WTC11 (cell line): ENCODE measurements around the gene SEMA3D. TPM values are rescaled to one million over a fixed set of nuclear protein-coding genes. Genes with fewer than 3 reads are reported as not detected.

ENCODE experiments used
- ATAC-seq: fragments of 200-7000 bp; cut with Tn5 transposase; 2 replicates; pipeline ENCODE4 v1.10.0; 2021; ENCODE audit warnings: mild to moderate bottlenecking, moderate library complexity
- Bru-seq: library from RNA; stranded (reverse); fragments of 400-500 nt; gene quantifications from one replicate; lab custom pipeline; 2021; lab: Mats Ljungman, UMichigan
- CTCF ChIA-PET: fragments of 300-600 bp; sonication (Branson Sonifier 250); formaldehyde crosslinking; loops from one replicate; lab custom pipeline; 2021; ENCODE audit warnings: antibody characterized with exemption; lab: Charles Lee
- POLR2A ChIA-PET: fragments of 350-600 bp; sonication (Branson Sonifier 250); formaldehyde crosslinking; loops from one replicate; lab custom pipeline; 2021; ENCODE audit warnings: antibody characterized with exemption; lab: Charles Lee
- DNase-seq: peaks from one replicate; pipeline ENCODE4 v3.0.0; 2021; ENCODE audit warnings: low spot score
- H3K27ac Mint-ChIP-seq: 2 replicates; pipeline ENCODE4 v1.8.0; 2021; ENCODE audit warnings: mixed read lengths
- H3K27me3 Mint-ChIP-seq: 2 replicates; pipeline ENCODE4 v1.8.0; 2021; ENCODE audit warnings: low read depth, mild to moderate bottlenecking, moderate library complexity, mixed read lengths
- H3K36me3 Mint-ChIP-seq: 2 replicates; pipeline ENCODE4 v1.8.0; 2021; ENCODE audit warnings: mixed read lengths
- H3K4me1 Mint-ChIP-seq: 2 replicates; pipeline ENCODE4 v1.8.0; 2022; ENCODE audit warnings: mixed read lengths
- H3K4me3 Mint-ChIP-seq: 2 replicates; pipeline ENCODE4 v1.8.0; 2021; ENCODE audit warnings: mild to moderate bottlenecking, moderate library complexity, mixed read lengths
- H3K9me3 Mint-ChIP-seq: 2 replicates; pipeline ENCODE4 v1.8.0; 2021; ENCODE audit warnings: mixed read lengths
- CBFB ChIP-seq: sonication (generic); formaldehyde crosslinking; IDR thresholded peaks from 2 replicates; pipeline ENCODE4 v1.8.1; 2022; ENCODE audit warnings: mild to moderate bottlenecking, low read depth, missing genetic modification reagents
- CREM ChIP-seq: sonication (generic); formaldehyde crosslinking; IDR thresholded peaks from 2 replicates; pipeline ENCODE4 v1.8.1; 2022; ENCODE audit warnings: mild to moderate bottlenecking, missing genetic modification reagents, moderate library complexity
- EMX1 ChIP-seq: fragments of 250-450 bp; sonication (Bioruptor Pico); IDR thresholded peaks from 2 replicates; pipeline ENCODE4 v1.8.0; 2021; ENCODE audit warnings: mild to moderate bottlenecking
- ESRRA ChIP-seq: sonication (generic); formaldehyde crosslinking; IDR thresholded peaks from 2 replicates; pipeline ENCODE4 v1.8.1; 2022; ENCODE audit warnings: mild to moderate bottlenecking, missing genetic modification reagents, borderline replicate concordance
- FOXJ3 ChIP-seq: sonication (generic); formaldehyde crosslinking; IDR thresholded peaks from 2 replicates; pipeline ENCODE4 v1.9.0; 2021; ENCODE audit warnings: missing genetic modification reagents, mild to moderate bottlenecking, borderline replicate concordance
- FOXP1 ChIP-seq: sonication (generic); formaldehyde crosslinking; IDR thresholded peaks from 2 replicates; pipeline ENCODE4 v1.8.0; 2022; ENCODE audit warnings: missing genetic modification reagents, mild to moderate bottlenecking, moderate library complexity, borderline replicate concordance
- JUN ChIP-seq: sonication (generic); formaldehyde crosslinking; IDR thresholded peaks from 2 replicates; pipeline ENCODE4 v1.8.0; 2023; ENCODE audit warnings: mild to moderate bottlenecking, missing genetic modification reagents
- KAT7 ChIP-seq: sonication (generic); formaldehyde crosslinking; IDR thresholded peaks from 2 replicates; pipeline ENCODE4 v1.8.1; 2023; ENCODE audit warnings: missing genetic modification reagents, mild to moderate bottlenecking, borderline replicate concordance
- NR2C2 ChIP-seq: sonication (generic); formaldehyde crosslinking; IDR thresholded peaks from 2 replicates; pipeline ENCODE4 v1.8.0; 2022; ENCODE audit warnings: mild to moderate bottlenecking, missing genetic modification reagents
- NR3C1 ChIP-seq: sonication (generic); formaldehyde crosslinking; conservative IDR thresholded peaks from 2 replicates; pipeline ENCODE4 v1.8.1; 2023; ENCODE audit warnings: low read depth, mild to moderate bottlenecking, missing genetic modification reagents
- PRRX2 ChIP-seq: fragments of 250-450 bp; sonication (Bioruptor Pico); IDR thresholded peaks from 2 replicates; pipeline ENCODE4 v1.8.0; 2021; ENCODE audit warnings: mild to moderate bottlenecking
- RELA ChIP-seq: sonication (generic); formaldehyde crosslinking; IDR thresholded peaks from 2 replicates; pipeline ENCODE4 v1.8.1; 2022; ENCODE audit warnings: missing genetic modification reagents, mild to moderate bottlenecking, borderline replicate concordance
- RORB ChIP-seq: fragments of 250-450 bp; sonication (Bioruptor Pico); IDR thresholded peaks from 2 replicates; pipeline ENCODE4 v1.9.0; 2021; ENCODE audit warnings: mild to moderate bottlenecking
- SMAD4 ChIP-seq: sonication (generic); formaldehyde crosslinking; IDR thresholded peaks from 2 replicates; pipeline ENCODE4 v1.8.0; 2022; ENCODE audit warnings: mild to moderate bottlenecking, missing genetic modification reagents
- SP1 ChIP-seq: sonication (generic); formaldehyde crosslinking; conservative IDR thresholded peaks from 2 replicates; pipeline ENCODE4 v1.8.1; 2022; ENCODE audit warnings: missing genetic modification reagents
- TEAD1 ChIP-seq: sonication (generic); formaldehyde crosslinking; IDR thresholded peaks from 2 replicates; pipeline ENCODE4 v1.8.0; 2022; ENCODE audit warnings: mild to moderate bottlenecking, missing genetic modification reagents
- ZNF138 ChIP-seq: sonication (generic); formaldehyde crosslinking; conservative IDR thresholded peaks from 2 replicates; pipeline ENCODE4 v1.8.1; 2022; ENCODE audit warnings: mild to moderate bottlenecking, moderate library complexity, missing genetic modification reagents
- ZNF232 ChIP-seq: sonication (generic); formaldehyde crosslinking; IDR thresholded peaks from 2 replicates; pipeline ENCODE4 v1.8.0; 2022; ENCODE audit warnings: mild to moderate bottlenecking, missing genetic modification reagents
- ZNF671 ChIP-seq: fragments of 250-450 bp; sonication (Bioruptor Pico); IDR thresholded peaks from 2 replicates; pipeline ENCODE4 v1.8.0; 2021; ENCODE audit warnings: mild to moderate bottlenecking
- long read RNA-seq, 3 experiments: library from RNA in 1 of 3; library from capped mRNA in 1 of 3; library from polyadenylated mRNA in 1 of 3; unstranded in 2 of 3; stranded (forward) in 1 of 3; transcript quantifications; one replicate each; pipeline ENCODE4 v2.0.0, GENCODE V29; 2021
- total RNA-seq: library from RNA; stranded (reverse); gene quantifications from 3 replicates; pipeline ENCODE4 v1.2.3, GENCODE V29; 2021
- TF ChIP-seq, protein P1 (sequence below): sonication (generic); formaldehyde crosslinking; IDR thresholded peaks from 2 replicates; pipeline ENCODE4 v1.8.1; 2023; ENCODE audit warnings: mild to moderate bottlenecking, missing genetic modification reagents, borderline replicate concordance
- TF ChIP-seq, protein P2 (sequence below): sonication (generic); formaldehyde crosslinking; IDR thresholded peaks from 2 replicates; pipeline ENCODE4 v1.8.1; 2023; ENCODE audit warnings: mild to moderate bottlenecking, moderate library complexity, missing genetic modification reagents
- TF ChIP-seq, protein P3 (sequence below): sonication (generic); formaldehyde crosslinking; IDR thresholded peaks from 2 replicates; pipeline ENCODE4 v1.8.0; 2023; ENCODE audit warnings: mild to moderate bottlenecking, missing genetic modification reagents
- TF ChIP-seq, protein P4 (sequence below): sonication (generic); formaldehyde crosslinking; IDR thresholded peaks from 2 replicates; pipeline ENCODE4 v1.8.0; 2022; ENCODE audit warnings: mild to moderate bottlenecking, missing genetic modification reagents
- TF ChIP-seq, protein P5 (sequence below): sonication (generic); formaldehyde crosslinking; IDR thresholded peaks from 2 replicates; pipeline ENCODE4 v1.8.1; 2023; ENCODE audit warnings: mild to moderate bottlenecking, missing genetic modification reagents
- TF ChIP-seq, protein P6 (sequence below): fragments of 200-600 bp; IDR thresholded peaks from 2 replicates; pipeline ENCODE4 v1.8.0; 2022; ENCODE audit warnings: antibody characterized with exemption

The SEMA3D gene
- total RNA-seq = 2.2 to 3.8 TPM (median 2.9 TPM) in 3 replicates
- percentile 38 among the genes with signal in this experiment for Bru-seq, nascent RNA
- long read RNA-seq, experiment 1, partial matches to known transcripts = 4 of 11 reads
- long read RNA-seq, experiment 1, other reads (novel, unspliced or antisense) = 7 of 11 reads
- long read RNA-seq, experiment 2, partial matches to known transcripts = 0 of 3 reads
- long read RNA-seq, experiment 2, other reads (novel, unspliced or antisense) = 3 of 3 reads
- long read RNA-seq, experiment 3, partial matches to known transcripts = 0 of 1 reads
- long read RNA-seq, experiment 3, other reads (novel, unspliced or antisense) = 1 of 1 reads

DNA sequence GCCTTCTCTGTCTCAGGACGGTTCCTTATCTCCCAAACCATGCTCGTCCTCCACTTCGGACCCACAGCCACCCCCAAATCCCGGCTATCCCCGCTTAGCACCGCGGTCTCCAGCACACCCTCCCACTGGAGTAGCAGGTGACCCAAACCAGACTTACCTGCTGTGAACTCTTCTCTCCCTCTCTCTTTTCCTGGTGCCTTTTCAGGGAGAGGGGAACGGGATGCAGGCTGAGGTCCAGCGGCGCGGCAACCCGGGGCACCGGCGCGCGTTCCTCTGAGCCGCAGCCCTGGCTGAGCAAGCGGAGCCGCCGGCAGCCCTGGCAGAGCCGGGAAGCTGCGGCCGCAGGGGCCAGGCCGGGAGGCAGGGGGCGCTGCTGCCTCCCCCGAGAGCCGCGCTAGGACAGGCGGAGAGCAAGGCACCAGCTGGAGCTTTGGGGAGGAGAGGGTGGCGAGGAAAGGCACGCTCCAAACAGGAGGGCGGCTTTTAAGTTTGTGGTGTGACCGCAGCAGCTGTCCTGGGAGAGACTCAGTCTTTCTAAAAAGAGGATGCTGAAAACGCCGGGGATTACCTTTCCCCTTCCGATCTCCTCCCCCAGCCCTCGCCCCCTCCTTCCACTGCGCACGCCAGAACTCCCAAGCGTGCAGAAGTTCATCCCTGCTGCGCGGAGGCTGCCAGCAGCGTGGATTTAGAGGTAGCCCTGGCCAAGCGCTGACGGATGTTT is at the start of gene SEMA3D:
Gene SEMA3D, minus strand, starts transcription at position 536 of the 721 bp plus-strand sequence. CDS start 65,165 bp downstream, outside the sequence.
- ATAC-seq (peak; percentile 90), DNase-seq (peak; percentile 87)
- CTCF ChIA-PET = interaction anchor here (0.6 to 2.5 kb wide), 15 partner anchors 10 to 1186 kb away, joined by 3 to 20 read pairs (median 3); no protein-coding TSS in a partner anchor
- peak within 1 kb of the TSS; percentile 87 for H3K4me3 Mint-ChIP-seq
- H3K36me3 Mint-ChIP-seq = no peaks in the 10 kb centered on the region
- peaks cover 19% of the 10 kb centered on the region for H3K4me1 Mint-ChIP-seq
- H3K9me3 Mint-ChIP-seq = no peaks in the 10 kb centered on the region
- H3K27ac Mint-ChIP-seq = no peak within 1 kb of the TSS
- POLR2A ChIA-PET = no interaction called here
- peaks cover 46% of the 10 kb centered on the region for H3K27me3 Mint-ChIP-seq
- TF ChIP-seq TEAD1 (CRISPR knock-in tag) (peak; percentile 78; the same call in 1 of the 2 replicates), ZNF138 (peak; percentile 69; the same call in 1 of the 2 replicates), PRRX2 (CRISPR knock-in tag) (no peak), NR3C1 (CRISPR knock-in tag) (0 out of 2 replicates have a peak, but pooled peaks have one; percentile 10), KAT7 (0 out of 2 replicates have a peak, but pooled peaks have one; percentile 65), EMX1 (CRISPR knock-in tag) (no peak), RELA (CRISPR knock-in tag) (0 out of 2 replicates have a peak, but pooled peaks have one; percentile 68), FOXP1 (CRISPR knock-in tag) (peak; percentile 61; the same call in 1 of the 2 replicates), JUN (CRISPR knock-in tag) (no peak), RORB (CRISPR knock-in tag) (no peak), FOXJ3 (CRISPR knock-in tag) (no peak), SMAD4 (CRISPR knock-in tag) (no peak), CBFB (CRISPR knock-in tag) (no peak), ESRRA (CRISPR knock-in tag) (no peak), NR2C2 (CRISPR knock-in tag) (no peak), CREM (CRISPR knock-in tag) (0 out of 2 replicates have a peak, but pooled peaks have one; percentile 40), ZNF232 (CRISPR knock-in tag) (peak; percentile 71; the same call in 1 of the 2 replicates), SP1 (CRISPR knock-in tag) (peak; percentile 41; the same call in 1 of the 2 replicates), ZNF671 (CRISPR knock-in tag) (no peak)
- TF ChIP-seq, protein P1, sequence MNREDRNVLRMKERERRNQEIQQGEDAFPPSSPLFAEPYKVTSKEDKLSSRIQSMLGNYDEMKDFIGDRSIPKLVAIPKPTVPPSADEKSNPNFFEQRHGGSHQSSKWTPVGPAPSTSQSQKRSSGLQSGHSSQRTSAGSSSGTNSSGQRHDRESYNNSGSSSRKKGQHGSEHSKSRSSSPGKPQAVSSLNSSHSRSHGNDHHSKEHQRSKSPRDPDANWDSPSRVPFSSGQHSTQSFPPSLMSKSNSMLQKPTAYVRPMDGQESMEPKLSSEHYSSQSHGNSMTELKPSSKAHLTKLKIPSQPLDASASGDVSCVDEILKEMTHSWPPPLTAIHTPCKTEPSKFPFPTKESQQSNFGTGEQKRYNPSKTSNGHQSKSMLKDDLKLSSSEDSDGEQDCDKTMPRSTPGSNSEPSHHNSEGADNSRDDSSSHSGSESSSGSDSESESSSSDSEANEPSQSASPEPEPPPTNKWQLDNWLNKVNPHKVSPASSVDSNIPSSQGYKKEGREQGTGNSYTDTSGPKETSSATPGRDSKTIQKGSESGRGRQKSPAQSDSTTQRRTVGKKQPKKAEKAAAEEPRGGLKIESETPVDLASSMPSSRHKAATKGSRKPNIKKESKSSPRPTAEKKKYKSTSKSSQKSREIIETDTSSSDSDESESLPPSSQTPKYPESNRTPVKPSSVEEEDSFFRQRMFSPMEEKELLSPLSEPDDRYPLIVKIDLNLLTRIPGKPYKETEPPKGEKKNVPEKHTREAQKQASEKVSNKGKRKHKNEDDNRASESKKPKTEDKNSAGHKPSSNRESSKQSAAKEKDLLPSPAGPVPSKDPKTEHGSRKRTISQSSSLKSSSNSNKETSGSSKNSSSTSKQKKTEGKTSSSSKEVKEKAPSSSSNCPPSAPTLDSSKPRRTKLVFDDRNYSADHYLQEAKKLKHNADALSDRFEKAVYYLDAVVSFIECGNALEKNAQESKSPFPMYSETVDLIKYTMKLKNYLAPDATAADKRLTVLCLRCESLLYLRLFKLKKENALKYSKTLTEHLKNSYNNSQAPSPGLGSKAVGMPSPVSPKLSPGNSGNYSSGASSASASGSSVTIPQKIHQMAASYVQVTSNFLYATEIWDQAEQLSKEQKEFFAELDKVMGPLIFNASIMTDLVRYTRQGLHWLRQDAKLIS (CRISPR knock-in tag) = no peak
- TF ChIP-seq, protein P2, sequence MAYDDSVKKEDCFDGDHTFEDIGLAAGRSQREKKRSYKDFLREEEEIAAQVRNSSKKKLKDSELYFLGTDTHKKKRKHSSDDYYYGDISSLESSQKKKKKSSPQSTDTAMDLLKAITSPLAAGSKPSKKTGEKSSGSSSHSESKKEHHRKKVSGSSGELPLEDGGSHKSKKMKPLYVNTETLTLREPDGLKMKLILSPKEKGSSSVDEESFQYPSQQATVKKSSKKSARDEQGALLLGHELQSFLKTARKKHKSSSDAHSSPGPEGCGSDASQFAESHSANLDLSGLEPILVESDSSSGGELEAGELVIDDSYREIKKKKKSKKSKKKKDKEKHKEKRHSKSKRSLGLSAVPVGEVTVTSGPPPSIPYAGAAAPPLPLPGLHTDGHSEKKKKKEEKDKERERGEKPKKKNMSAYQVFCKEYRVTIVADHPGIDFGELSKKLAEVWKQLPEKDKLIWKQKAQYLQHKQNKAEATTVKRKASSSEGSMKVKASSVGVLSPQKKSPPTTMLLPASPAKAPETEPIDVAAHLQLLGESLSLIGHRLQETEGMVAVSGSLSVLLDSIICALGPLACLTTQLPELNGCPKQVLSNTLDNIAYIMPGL (CRISPR knock-in tag) = peak; percentile 99
- TF ChIP-seq, protein P3, sequence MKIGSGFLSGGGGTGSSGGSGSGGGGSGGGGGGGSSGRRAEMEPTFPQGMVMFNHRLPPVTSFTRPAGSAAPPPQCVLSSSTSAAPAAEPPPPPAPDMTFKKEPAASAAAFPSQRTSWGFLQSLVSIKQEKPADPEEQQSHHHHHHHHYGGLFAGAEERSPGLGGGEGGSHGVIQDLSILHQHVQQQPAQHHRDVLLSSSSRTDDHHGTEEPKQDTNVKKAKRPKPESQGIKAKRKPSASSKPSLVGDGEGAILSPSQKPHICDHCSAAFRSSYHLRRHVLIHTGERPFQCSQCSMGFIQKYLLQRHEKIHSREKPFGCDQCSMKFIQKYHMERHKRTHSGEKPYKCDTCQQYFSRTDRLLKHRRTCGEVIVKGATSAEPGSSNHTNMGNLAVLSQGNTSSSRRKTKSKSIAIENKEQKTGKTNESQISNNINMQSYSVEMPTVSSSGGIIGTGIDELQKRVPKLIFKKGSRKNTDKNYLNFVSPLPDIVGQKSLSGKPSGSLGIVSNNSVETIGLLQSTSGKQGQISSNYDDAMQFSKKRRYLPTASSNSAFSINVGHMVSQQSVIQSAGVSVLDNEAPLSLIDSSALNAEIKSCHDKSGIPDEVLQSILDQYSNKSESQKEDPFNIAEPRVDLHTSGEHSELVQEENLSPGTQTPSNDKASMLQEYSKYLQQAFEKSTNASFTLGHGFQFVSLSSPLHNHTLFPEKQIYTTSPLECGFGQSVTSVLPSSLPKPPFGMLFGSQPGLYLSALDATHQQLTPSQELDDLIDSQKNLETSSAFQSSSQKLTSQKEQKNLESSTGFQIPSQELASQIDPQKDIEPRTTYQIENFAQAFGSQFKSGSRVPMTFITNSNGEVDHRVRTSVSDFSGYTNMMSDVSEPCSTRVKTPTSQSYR (CRISPR knock-in tag) = no peak
- TF ChIP-seq, protein P4, sequence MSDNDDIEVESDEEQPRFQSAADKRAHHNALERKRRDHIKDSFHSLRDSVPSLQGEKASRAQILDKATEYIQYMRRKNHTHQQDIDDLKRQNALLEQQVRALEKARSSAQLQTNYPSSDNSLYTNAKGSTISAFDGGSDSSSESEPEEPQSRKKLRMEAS = peak; percentile 55; the same call in 1 of the 2 replicates
- TF ChIP-seq, protein P5, sequence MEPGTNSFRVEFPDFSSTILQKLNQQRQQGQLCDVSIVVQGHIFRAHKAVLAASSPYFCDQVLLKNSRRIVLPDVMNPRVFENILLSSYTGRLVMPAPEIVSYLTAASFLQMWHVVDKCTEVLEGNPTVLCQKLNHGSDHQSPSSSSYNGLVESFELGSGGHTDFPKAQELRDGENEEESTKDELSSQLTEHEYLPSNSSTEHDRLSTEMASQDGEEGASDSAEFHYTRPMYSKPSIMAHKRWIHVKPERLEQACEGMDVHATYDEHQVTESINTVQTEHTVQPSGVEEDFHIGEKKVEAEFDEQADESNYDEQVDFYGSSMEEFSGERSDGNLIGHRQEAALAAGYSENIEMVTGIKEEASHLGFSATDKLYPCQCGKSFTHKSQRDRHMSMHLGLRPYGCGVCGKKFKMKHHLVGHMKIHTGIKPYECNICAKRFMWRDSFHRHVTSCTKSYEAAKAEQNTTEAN (CRISPR knock-in tag) = 0 out of 2 replicates have a peak, but pooled peaks have one; percentile 68
- TF ChIP-seq, protein P6, sequence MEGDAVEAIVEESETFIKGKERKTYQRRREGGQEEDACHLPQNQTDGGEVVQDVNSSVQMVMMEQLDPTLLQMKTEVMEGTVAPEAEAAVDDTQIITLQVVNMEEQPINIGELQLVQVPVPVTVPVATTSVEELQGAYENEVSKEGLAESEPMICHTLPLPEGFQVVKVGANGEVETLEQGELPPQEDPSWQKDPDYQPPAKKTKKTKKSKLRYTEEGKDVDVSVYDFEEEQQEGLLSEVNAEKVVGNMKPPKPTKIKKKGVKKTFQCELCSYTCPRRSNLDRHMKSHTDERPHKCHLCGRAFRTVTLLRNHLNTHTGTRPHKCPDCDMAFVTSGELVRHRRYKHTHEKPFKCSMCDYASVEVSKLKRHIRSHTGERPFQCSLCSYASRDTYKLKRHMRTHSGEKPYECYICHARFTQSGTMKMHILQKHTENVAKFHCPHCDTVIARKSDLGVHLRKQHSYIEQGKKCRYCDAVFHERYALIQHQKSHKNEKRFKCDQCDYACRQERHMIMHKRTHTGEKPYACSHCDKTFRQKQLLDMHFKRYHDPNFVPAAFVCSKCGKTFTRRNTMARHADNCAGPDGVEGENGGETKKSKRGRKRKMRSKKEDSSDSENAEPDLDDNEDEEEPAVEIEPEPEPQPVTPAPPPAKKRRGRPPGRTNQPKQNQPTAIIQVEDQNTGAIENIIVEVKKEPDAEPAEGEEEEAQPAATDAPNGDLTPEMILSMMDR = peak; percentile 83
